Left ventricle myocardium superior (tissue), 1 donor: ENCODE measurements around the gene YOD1. TPM values are rescaled to one million over a fixed set of nuclear protein-coding genes. Genes with fewer than 3 reads are reported as not detected.

ENCODE experiments used
- ATAC-seq: fragments of 200-7000 bp; cut with Tn5 transposase; one replicate; pipeline ENCODE4 v1.9.1; 2020; ENCODE audit warnings: mild to moderate bottlenecking, moderate library complexity
- DNase-seq: peaks from one replicate; pipeline ENCODE4 v3.0.0-alpha.2; 2020
- intact Hi-C: fragments of 100-400 bp; cut with micrococcal nuclease; formaldehyde crosslinking; loops from one replicate; pipeline ENCODE4 v1.11.0; 2022
- total RNA-seq: library from RNA; stranded (reverse); fragmentation: NEBNext Ultra II Directional; extraction: Animal tissue kit (Norgen Biotek cat#: 25700); gene quantifications from one replicate; pipeline ENCODE4 v1.2.1, GENCODE V29; 2021
- donor health status: DM: no; HTN: yes; CAD: no; lungs with severe emphysema.

Gene YOD1
- total RNA-seq, 1 donor from 2014 or later = 4.9 TPM

GRCh38 chr1:207031016-207031415 lies 20.0 kb downstream of the YOD1 start:
- intact Hi-C loops = no loop called here
- DNase-seq (no peak), ATAC-seq (no peak)

- ATAC-seq (no peak), DNase-seq (no peak)
- intact Hi-C loops = no loop called here
Observed at GRCh38 chr1:207030522-207031009, 20.4 kb downstream of the YOD1 start.

GRCh38 chr1:207029701-207030521 lies 21.1 kb downstream of the YOD1 start:
- no peak for DNase-seq
- ATAC-seq = no peak
- intact Hi-C loops = no loop called here

- intact Hi-C loops = no loop called here
- ATAC-seq = no peak
- no peak for DNase-seq
Observed at GRCh38 chr1:207028884-207029650, 21.9 kb downstream of the YOD1 start.

GRCh38 chr1:207027921-207028320 lies 23.1 kb downstream of the YOD1 start:
- intact Hi-C loops = no loop called here
- DNase-seq = no peak
- ATAC-seq = no peak

- ATAC-seq (no peak), DNase-seq (peak; percentile 14)
- intact Hi-C loops = no loop called here
Observed at GRCh38 chr1:207027206-207027777, 23.7 kb downstream of the YOD1 start.

GRCh38 chr1:207026104-207026534 lies 24.9 kb downstream of the YOD1 start:
- ATAC-seq (no peak), DNase-seq (no peak)
- intact Hi-C loops = no loop called here

GRCh38 chr1:207025146-207025880 lies 25.7 kb downstream of the YOD1 start:
- peak; percentile 77 for ATAC-seq
- intact Hi-C loops = no loop called here
- DNase-seq = peak; percentile 48

GRCh38 chr1:207024202-207025145 lies 26.5 kb downstream of the YOD1 start:
- DNase-seq (peak; percentile 20), ATAC-seq (peak; percentile 52)
- intact Hi-C loops = no loop called here

- intact Hi-C loops = no loop called here
- DNase-seq (peak; percentile 62), ATAC-seq (peak; percentile 23)
Observed at GRCh38 chr1:207022996-207023679, 27.9 kb downstream of the YOD1 start.

- ATAC-seq = no peak
- intact Hi-C loops = no loop called here
Observed at GRCh38 chr1:207021876-207022596, 29.0 kb downstream of the YOD1 start.

GRCh38 chr1:207021139-207021861 lies 29.7 kb downstream of the YOD1 start:
- intact Hi-C loops = no loop called here
- ATAC-seq = no peak
- DNase-seq = no peak

More at GRCh38 chr1:207021876-207022596, 29.0 kb downstream of the YOD1 start:
- DNase-seq = peak; percentile 20

- intact Hi-C loops = no loop called here
- ATAC-seq = no peak
Observed at GRCh38 chr1:207020709-207021107, 30.3 kb downstream of the YOD1 start.

GRCh38 chr1:207020065-207020708 lies 30.8 kb downstream of the YOD1 start:
- intact Hi-C loops = no loop called here
- no peak for ATAC-seq
- no peak for DNase-seq

More at GRCh38 chr1:207020709-207021107, 30.3 kb downstream of the YOD1 start:
- DNase-seq = no peak

GRCh38 chr1:207019661-207020060 lies 31.3 kb downstream of the YOD1 start:
- DNase-seq (no peak), ATAC-seq (no peak)
- intact Hi-C loops = no loop called here

GRCh38 chr1:207019161-207019560 lies 31.8 kb downstream of the YOD1 start:
- intact Hi-C loops = no loop called here
- DNase-seq (no peak), ATAC-seq (no peak)
